Dendritic cell treated with granulocyte-macrophage colony-stimulating factor and Interleukin-4, amounts not matched to agents 40 ng/mL and 50 ng/mL, for 4 days (primary cell): ENCODE measurements around the gene DHRS7B.
"Not testable (repeated sequence)": the region's sequence is repeated elsewhere in the genome, so short reads cannot be mapped to it uniquely, and the experiment has no call there.

ENCODE experiments used
- H3K27ac Mint-ChIP-seq: one replicate; pipeline ENCODE4 v1.8.0; 2022; ENCODE audit warnings: mild to moderate bottlenecking, mixed read lengths
- H3K27me3 Mint-ChIP-seq: one replicate; pipeline ENCODE4 v1.8.0; 2022; ENCODE audit warnings: mild to moderate bottlenecking, mixed read lengths
- H3K36me3 Mint-ChIP-seq: one replicate; pipeline ENCODE4 v1.8.0; 2022; ENCODE audit warnings: low read depth, mixed read lengths
- H3K4me1 Mint-ChIP-seq: one replicate; pipeline ENCODE4 v1.8.0; 2022; ENCODE audit warnings: low read depth, mixed read lengths
- H3K4me3 Mint-ChIP-seq: one replicate; pipeline ENCODE4 v1.8.0; 2022; ENCODE audit warnings: mild to moderate bottlenecking, moderate library complexity, mixed read lengths
- H3K9me3 Mint-ChIP-seq: one replicate; pipeline ENCODE4 v1.8.0; 2022; ENCODE audit warnings: mixed read lengths
- intact Hi-C: fragments of 100-400 bp; cut with micrococcal nuclease; formaldehyde crosslinking; loops from one replicate; pipeline ENCODE4 v1.15.0; 2022

Gene DHRS7B

GRCh38 chr17:21124086-21124485, 2.7 kb upstream of the DHRS7B start:
- H3K4me3 Mint-ChIP-seq = no peak overlapping the region
- peaks cover 40% of the 10 kb centered on the region for H3K4me1 Mint-ChIP-seq
- no peaks in the 10 kb centered on the region for H3K9me3 Mint-ChIP-seq
- H3K36me3 Mint-ChIP-seq = peaks cover 11% of the 10 kb centered on the region
- intact Hi-C loops = no loop called here
- H3K27ac Mint-ChIP-seq = peak overlapping the region; percentile 15
- H3K27me3 Mint-ChIP-seq = peaks cover 3% of the 10 kb centered on the region

GRCh38 chr17:21124517-21124916, 2.2 kb upstream of the DHRS7B start:
- H3K4me3 Mint-ChIP-seq, H3K27me3 Mint-ChIP-seq, intact Hi-C loops, H3K9me3 Mint-ChIP-seq: not testable (repeated sequence)
- Mint-ChIP-seq H3K36me3 (peaks cover 11% of the 10 kb centered on the region), H3K27ac (peak overlapping the region; percentile 15), H3K4me1 (peaks cover 38% of the 10 kb centered on the region)

- peaks cover 43% of the 10 kb centered on the region for H3K4me1 Mint-ChIP-seq
- H3K27me3 Mint-ChIP-seq = no peaks in the 10 kb centered on the region
- peak overlapping the region; percentile 85 for H3K4me3 Mint-ChIP-seq
- peaks cover 11% of the 10 kb centered on the region for H3K36me3 Mint-ChIP-seq
- intact Hi-C loops = loop anchor here (2.0 to 5.0 kb wide), 3 partner anchors 84 to 159 kb away; partner anchors contain the start of genes MAP2K3, TMEM11 and USP22
- H3K9me3 Mint-ChIP-seq = no peaks in the 10 kb centered on the region
- peak overlapping the region; percentile 98 for H3K27ac Mint-ChIP-seq
Measured at GRCh38 chr17:21125862-21126261, 902 bp upstream of the DHRS7B start.

GRCh38 chr17:21127509-21128077, 829 bp downstream of the DHRS7B start:
- peaks cover 55% of the 10 kb centered on the region for H3K4me1 Mint-ChIP-seq
- peaks cover 11% of the 10 kb centered on the region for H3K36me3 Mint-ChIP-seq
- intact Hi-C loops = loop anchor here (2.0 to 5.0 kb wide), 3 partner anchors 85 to 157 kb away; partner anchors contain the start of genes MAP2K3, TMEM11 and USP22
- peak overlapping the region; percentile 98 for H3K27ac Mint-ChIP-seq
- H3K27me3 Mint-ChIP-seq = no peaks in the 10 kb centered on the region
- peak overlapping the region; percentile 85 for H3K4me3 Mint-ChIP-seq
- no peaks in the 10 kb centered on the region for H3K9me3 Mint-ChIP-seq

- Mint-ChIP-seq H3K4me3 (no peak overlapping the region), H3K27me3 (no peaks in the 10 kb centered on the region), H3K4me1 (peaks cover 60% of the 10 kb centered on the region), H3K9me3 (no peaks in the 10 kb centered on the region), H3K36me3 (peaks cover 11% of the 10 kb centered on the region), H3K27ac (no peak overlapping the region)
- intact Hi-C loops = loop anchor here (5.0 kb wide), 2 partner anchors 83 to 87 kb away; partner anchors contain the start of genes TMEM11 and USP22
Measured at GRCh38 chr17:21129023-21129681, 2.4 kb downstream of the DHRS7B start.

- intact Hi-C loops = loop anchor here (5.0 kb wide), 1 partner anchor 321 kb away; no protein-coding TSS in a partner anchor
- peaks cover 11% of the 10 kb centered on the region for H3K36me3 Mint-ChIP-seq
- H3K9me3 Mint-ChIP-seq = no peaks in the 10 kb centered on the region
- H3K4me1 Mint-ChIP-seq = peaks cover 42% of the 10 kb centered on the region
- no peak overlapping the region for H3K27ac Mint-ChIP-seq
- no peaks in the 10 kb centered on the region for H3K27me3 Mint-ChIP-seq
- no peak overlapping the region for H3K4me3 Mint-ChIP-seq
Measured at GRCh38 chr17:21131137-21131536, 4.4 kb downstream of the DHRS7B start.

GRCh38 chr17:21132428-21132827, 5.7 kb downstream of the DHRS7B start:
- Mint-ChIP-seq H3K27ac (no peak overlapping the region), H3K27me3 (no peaks in the 10 kb centered on the region), H3K4me1 (peaks cover 36% of the 10 kb centered on the region), H3K9me3 (no peaks in the 10 kb centered on the region), H3K36me3 (peaks cover 2% of the 10 kb centered on the region), H3K4me3 (no peak overlapping the region)
- intact Hi-C loops = loop anchor here (5.0 kb wide), 1 partner anchor 320 kb away; no protein-coding TSS in a partner anchor

- no peak overlapping the region for H3K27ac Mint-ChIP-seq
- peaks cover 5% of the 10 kb centered on the region for H3K9me3 Mint-ChIP-seq
- peaks cover 26% of the 10 kb centered on the region for H3K4me1 Mint-ChIP-seq
- intact Hi-C loops = loop anchor here (5.0 kb wide), 1 partner anchor 318 kb away; no protein-coding TSS in a partner anchor
- no peaks in the 10 kb centered on the region for H3K27me3 Mint-ChIP-seq
- H3K4me3 Mint-ChIP-seq = no peak overlapping the region
- H3K36me3 Mint-ChIP-seq = peaks cover 12% of the 10 kb centered on the region
Measured at GRCh38 chr17:21134559-21134958, 7.8 kb downstream of the DHRS7B start.

- Mint-ChIP-seq H3K36me3 (peaks cover 12% of the 10 kb centered on the region), H3K4me1 (peaks cover 44% of the 10 kb centered on the region), H3K27ac (peak overlapping the region; percentile 51), H3K9me3 (peaks cover 5% of the 10 kb centered on the region), H3K27me3 (no peaks in the 10 kb centered on the region), H3K4me3 (no peak overlapping the region)
- intact Hi-C loops = no loop called here
Measured at GRCh38 chr17:21140911-21141310, 14.1 kb downstream of the DHRS7B start.

GRCh38 chr17:21141331-21141730, 14.6 kb downstream of the DHRS7B start:
- no peaks in the 10 kb centered on the region for H3K27me3 Mint-ChIP-seq
- peak overlapping the region; percentile 51 for H3K27ac Mint-ChIP-seq
- no peak overlapping the region for H3K4me3 Mint-ChIP-seq
- H3K9me3 Mint-ChIP-seq = peaks cover 5% of the 10 kb centered on the region
- H3K36me3 Mint-ChIP-seq = peaks cover 12% of the 10 kb centered on the region
- intact Hi-C loops = no loop called here
- peaks cover 48% of the 10 kb centered on the region for H3K4me1 Mint-ChIP-seq

- Mint-ChIP-seq H3K4me1 (peaks cover 55% of the 10 kb centered on the region), H3K36me3 (peaks cover 12% of the 10 kb centered on the region)
- H3K27ac Mint-ChIP-seq, intact Hi-C loops, H3K9me3 Mint-ChIP-seq, H3K27me3 Mint-ChIP-seq, H3K4me3 Mint-ChIP-seq: not testable (repeated sequence)
Measured at GRCh38 chr17:21142065-21142464, 15.3 kb downstream of the DHRS7B start.

- intact Hi-C loops = no loop called here
Measured at GRCh38 chr17:21143695-21144094, 16.9 kb downstream of the DHRS7B start.

GRCh38 chr17:21144299-21144698, 17.5 kb downstream of the DHRS7B start:
- H3K27ac Mint-ChIP-seq, H3K27me3 Mint-ChIP-seq, intact Hi-C loops, H3K4me3 Mint-ChIP-seq: not testable (repeated sequence)
- peaks cover 11% of the 10 kb centered on the region for H3K9me3 Mint-ChIP-seq
- H3K36me3 Mint-ChIP-seq = peaks cover 12% of the 10 kb centered on the region
- H3K4me1 Mint-ChIP-seq = peaks cover 74% of the 10 kb centered on the region

More at GRCh38 chr17:21143695-21144094, 16.9 kb downstream of the DHRS7B start:
- Mint-ChIP-seq H3K4me1 (peaks cover 69% of the 10 kb centered on the region), H3K9me3 (peaks cover 5% of the 10 kb centered on the region), H3K4me3 (no peak overlapping the region), H3K36me3 (peaks cover 8% of the 10 kb centered on the region), H3K27me3 (no peaks in the 10 kb centered on the region), H3K27ac (no peak overlapping the region)

GRCh38 chr17:21146362-21147015, 19.7 kb downstream of the DHRS7B start:
- intact Hi-C loops = no loop called here
- H3K27ac Mint-ChIP-seq = peak overlapping the region; percentile 21

More at GRCh38 chr17:21146362-21147015, 19.7 kb downstream of the DHRS7B start:
- Mint-ChIP-seq H3K4me3 (no peak overlapping the region), H3K27me3 (no peaks in the 10 kb centered on the region), H3K9me3 (peaks cover 17% of the 10 kb centered on the region), H3K36me3 (peaks cover 12% of the 10 kb centered on the region), H3K4me1 (peaks cover 67% of the 10 kb centered on the region)
